GM23248 (cell line): ENCODE measurements around the gene CLDN15.

ENCODE experiments used
- EZH2 ChIP-seq: fragments of 200-600 bp; sonication (generic); IDR thresholded peaks from 2 replicates; pipeline ENCODE4 v1.6.1; 2018; ENCODE audit warnings: antibody characterized with exemption, mild to moderate bottlenecking; ENCODE audit not compliant: insufficient read depth, poor library complexity, severe bottlenecking
- EZH2phosphoT487 ChIP-seq: fragments of 200-600 bp; sonication (generic); IDR thresholded peaks from 2 replicates; pipeline ENCODE4 v1.6.1; 2018; ENCODE audit warnings: antibody characterized with exemption, moderate library complexity, mild to moderate bottlenecking, low read depth; ENCODE audit not compliant: insufficient read depth

- TF ChIP-seq EZH2phosphoT487 (no peak), EZH2 (no peak)
Observed at GRCh38 chr7:101197991-101198390, 39.6 kb downstream of the CLDN15 start.
